ENCODE results near the gene RRP1. TPM values are rescaled to one million over a fixed set of nuclear protein-coding genes. Genes with fewer than 3 reads are reported as not detected.

RRP1 gene
- total RNA-seq, 2 donors from 2014 or later: 21.3 to 34.3 TPM

GRCh38 chr21:43812139-43812821 is 22.9 kb downstream of the RRP1 start:
- peaks cover 0 to 20% of the 10 kb centered on the region in 2 donors for H3K4me1 ChIP-seq (ENCODE audit: control insufficient read depth in 1 of 2, low read depth in 2 of 2)
- TF ChIP-seq, protein P1, sequence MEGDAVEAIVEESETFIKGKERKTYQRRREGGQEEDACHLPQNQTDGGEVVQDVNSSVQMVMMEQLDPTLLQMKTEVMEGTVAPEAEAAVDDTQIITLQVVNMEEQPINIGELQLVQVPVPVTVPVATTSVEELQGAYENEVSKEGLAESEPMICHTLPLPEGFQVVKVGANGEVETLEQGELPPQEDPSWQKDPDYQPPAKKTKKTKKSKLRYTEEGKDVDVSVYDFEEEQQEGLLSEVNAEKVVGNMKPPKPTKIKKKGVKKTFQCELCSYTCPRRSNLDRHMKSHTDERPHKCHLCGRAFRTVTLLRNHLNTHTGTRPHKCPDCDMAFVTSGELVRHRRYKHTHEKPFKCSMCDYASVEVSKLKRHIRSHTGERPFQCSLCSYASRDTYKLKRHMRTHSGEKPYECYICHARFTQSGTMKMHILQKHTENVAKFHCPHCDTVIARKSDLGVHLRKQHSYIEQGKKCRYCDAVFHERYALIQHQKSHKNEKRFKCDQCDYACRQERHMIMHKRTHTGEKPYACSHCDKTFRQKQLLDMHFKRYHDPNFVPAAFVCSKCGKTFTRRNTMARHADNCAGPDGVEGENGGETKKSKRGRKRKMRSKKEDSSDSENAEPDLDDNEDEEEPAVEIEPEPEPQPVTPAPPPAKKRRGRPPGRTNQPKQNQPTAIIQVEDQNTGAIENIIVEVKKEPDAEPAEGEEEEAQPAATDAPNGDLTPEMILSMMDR (IDR thresholded peaks at IDR 0.05): no peak
- no peak for ATAC-seq (ENCODE audit: insufficient number of reproducible peaks, low FRiP score, low read depth)
- peak overlapping the region; percentile 60 for H3K4me3 ChIP-seq
- H3K27me3 ChIP-seq (replicated peaks; ENCODE audit: insufficient read depth): no peaks in the 10 kb centered on the region
- no peak for DNase-seq (ENCODE audit: low spot score)
- H3K9me3 ChIP-seq: no peaks in the 10 kb centered on the region
- H3K27ac ChIP-seq: no peak overlapping the region
- no peaks in the 10 kb centered on the region for H3K36me3 ChIP-seq

DNA sequence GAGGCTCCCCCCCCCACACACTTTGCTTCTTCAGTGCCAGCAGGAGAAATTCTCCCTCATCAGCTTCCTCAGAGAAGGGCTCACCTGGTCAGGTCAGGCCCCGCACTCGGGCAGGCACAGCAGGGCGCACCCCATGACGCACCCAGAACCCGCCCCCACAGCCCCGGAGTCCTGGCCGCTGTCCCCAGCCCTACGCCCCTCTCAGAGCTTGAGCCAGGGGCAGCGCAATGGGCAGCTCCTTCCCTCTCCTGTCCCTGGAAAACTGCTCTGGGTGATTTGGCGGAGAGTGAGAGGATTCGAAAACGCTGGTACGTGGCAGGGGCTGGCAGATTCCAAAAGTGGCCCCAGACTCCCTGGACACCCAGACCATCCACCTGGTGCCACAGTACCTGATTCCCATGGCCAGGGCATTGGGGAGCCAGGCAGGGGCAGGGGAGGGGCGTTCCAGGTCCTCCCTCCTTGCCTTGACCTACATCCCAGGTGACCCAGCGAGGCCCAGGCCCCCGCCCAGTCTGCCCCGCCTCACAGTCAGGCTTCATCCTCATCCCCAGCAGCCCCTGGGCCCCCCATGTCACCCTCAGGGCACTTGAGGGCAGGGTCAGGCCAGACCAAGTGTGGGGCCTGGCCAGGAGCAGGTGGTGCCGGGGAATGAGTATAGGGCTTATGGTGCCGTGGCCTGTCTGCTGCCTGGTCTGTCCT is 23.7 kb downstream of the RRP1 start:
- H3K27me3 ChIP-seq (replicated peaks; ENCODE audit: insufficient read depth): no peaks in the 10 kb centered on the region
- H3K27ac ChIP-seq: no peak overlapping the region
- TF ChIP-seq, protein P1 (IDR thresholded peaks at IDR 0.05): no peak
- no peaks in the 10 kb centered on the region for H3K36me3 ChIP-seq
- no peak for DNase-seq (ENCODE audit: low spot score)
- H3K4me1 ChIP-seq (ENCODE audit: control insufficient read depth in 1 of 2, low read depth in 2 of 2): peaks cover 0 to 20% of the 10 kb centered on the region in 2 donors
- H3K9me3 ChIP-seq: no peaks in the 10 kb centered on the region
- no peak overlapping the region for H3K4me3 ChIP-seq
- ATAC-seq (ENCODE audit: insufficient number of reproducible peaks, low FRiP score, low read depth): no peak

GRCh38 chr21:43813656-43813980 is 24.2 kb downstream of the RRP1 start:
- H3K27ac ChIP-seq: no peak overlapping the region
- no peak for ATAC-seq (ENCODE audit: insufficient number of reproducible peaks, low FRiP score, low read depth)
- no peaks in the 10 kb centered on the region for H3K36me3 ChIP-seq

GRCh38 chr21:43814215-43815106 is 25.1 kb downstream of the RRP1 start:
- TF ChIP-seq, protein P1 (IDR thresholded peaks at IDR 0.05): no peak
- no peaks in the 10 kb centered on the region for H3K36me3 ChIP-seq
- ATAC-seq (ENCODE audit: insufficient number of reproducible peaks, low FRiP score, low read depth) (no peak), DNase-seq (ENCODE audit: low spot score) (no peak)
- H3K27ac ChIP-seq: no peak overlapping the region
- no peaks in the 10 kb centered on the region for H3K27me3 ChIP-seq (replicated peaks; ENCODE audit: insufficient read depth)
- H3K9me3 ChIP-seq: no peaks in the 10 kb centered on the region
- H3K4me1 ChIP-seq (ENCODE audit: control insufficient read depth in 1 of 2, low read depth in 2 of 2): peaks cover 0 to 20% of the 10 kb centered on the region in 2 donors
- no peak overlapping the region for H3K4me3 ChIP-seq

More at GRCh38 chr21:43813656-43813980, 24.2 kb downstream of the RRP1 start:
- Histone ChIP-seq H3K4me1 (ENCODE audit: control insufficient read depth in 1 of 2, low read depth in 2 of 2) (peaks cover 0 to 20% of the 10 kb centered on the region in 2 donors), H3K27me3 (replicated peaks; ENCODE audit: insufficient read depth) (no peaks in the 10 kb centered on the region), H3K4me3 (no peak overlapping the region), H3K9me3 (no peaks in the 10 kb centered on the region)
- TF ChIP-seq, protein P1 (IDR thresholded peaks at IDR 0.05): no peak
- DNase-seq (ENCODE audit: low spot score): no peak

- H3K36me3 ChIP-seq: no peaks in the 10 kb centered on the region
- H3K9me3 ChIP-seq: no peaks in the 10 kb centered on the region
- TF ChIP-seq, protein P1 (IDR thresholded peaks at IDR 0.05): no peak
- no peak for ATAC-seq (ENCODE audit: insufficient number of reproducible peaks, low FRiP score, low read depth)
- H3K4me1 ChIP-seq (ENCODE audit: control insufficient read depth in 1 of 2, low read depth in 2 of 2): peaks cover 0 to 20% of the 10 kb centered on the region in 2 donors
- no peak overlapping the region for H3K4me3 ChIP-seq
- H3K27me3 ChIP-seq (replicated peaks; ENCODE audit: insufficient read depth): no peaks in the 10 kb centered on the region
- DNase-seq (ENCODE audit: low spot score): no peak
- no peak overlapping the region for H3K27ac ChIP-seq
These were observed 25.8 kb downstream of the RRP1 start for GRCh38 chr21:43815107-43815613.
